Measurements from ENCODE around the gene ORC3.
"Not testable (repeated sequence)": the region's sequence is repeated elsewhere in the genome, so short reads cannot be mapped to it uniquely, and the experiment has no call there.

ORC3 gene

DNA sequence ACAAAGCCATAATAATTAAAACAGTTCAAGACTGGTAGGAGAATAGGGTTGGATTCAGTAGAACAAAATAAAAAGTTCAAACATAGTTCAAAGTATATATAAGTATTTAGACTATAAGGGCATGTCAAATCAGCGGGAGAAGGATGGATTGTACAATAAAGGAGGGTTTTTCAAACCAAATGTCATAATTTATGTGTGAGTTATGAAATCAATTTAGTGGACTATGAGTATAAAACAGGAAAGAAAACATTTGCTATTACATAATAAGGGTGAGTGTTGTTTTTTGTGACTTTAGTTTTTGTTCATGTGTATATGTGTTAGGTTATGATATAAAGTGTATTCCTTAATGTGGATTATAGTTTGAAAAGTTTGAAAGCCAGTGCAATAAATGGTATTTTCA is 10.6 kb downstream of the ORC3 start:
- no peak for DNase-seq (ENCODE audit: low read depth in 2 of 2)

- DNase-seq (ENCODE audit: low read depth in 2 of 2), result no peak
Observed at GRCh38 chr6:87606199-87606598, 16.3 kb downstream of the ORC3 start.

- DNase-seq (ENCODE audit: low read depth in 2 of 2), result no peak
Observed at GRCh38 chr6:87608802-87609201, 18.9 kb downstream of the ORC3 start.

DNA sequence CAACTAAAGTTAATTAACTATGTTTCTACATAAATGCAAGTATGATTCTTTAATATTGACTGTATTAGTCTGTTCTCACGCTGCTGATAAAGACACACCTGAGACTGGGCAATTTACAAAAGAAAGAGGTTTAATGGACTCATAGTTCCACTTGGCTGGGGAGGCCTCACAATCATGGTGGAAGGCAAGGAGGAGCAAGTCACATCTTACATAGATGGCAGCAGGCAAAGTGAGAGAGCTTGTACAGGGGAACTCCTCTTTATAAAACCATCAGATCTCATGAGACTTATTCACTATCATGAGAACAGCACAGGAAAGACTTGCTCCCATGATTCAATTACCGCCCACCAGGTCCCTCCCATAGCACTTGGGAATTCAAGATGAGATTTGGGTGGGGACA is 23.1 kb downstream of the ORC3 start:
- not testable (repeated sequence) for DNase-seq (ENCODE audit: low read depth in 2 of 2)

GRCh38 chr6:87617405-87617804 is 27.5 kb downstream of the ORC3 start:
- no peak for DNase-seq (ENCODE audit: low read depth in 2 of 2)

DNA sequence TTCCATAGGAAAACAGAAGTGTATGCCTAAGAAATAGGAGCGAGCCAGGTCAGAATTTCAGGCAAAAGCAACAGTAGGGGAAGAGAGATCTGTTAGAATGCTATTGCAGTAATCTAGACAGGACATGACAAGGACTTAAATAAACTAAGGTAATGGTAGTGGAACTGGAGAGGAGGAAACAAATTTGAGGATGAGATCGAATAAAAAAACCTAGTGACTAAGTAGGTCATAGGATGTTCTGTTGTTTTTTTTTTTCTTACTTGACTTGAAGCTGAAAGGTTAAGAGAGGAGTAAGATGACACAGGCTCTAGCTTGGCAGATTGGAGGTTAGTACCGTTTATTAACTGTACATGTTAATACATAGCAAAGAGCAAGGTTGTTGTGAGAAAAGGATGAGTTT is 28.6 kb downstream of the ORC3 start:
- DNase-seq (ENCODE audit: low read depth in 2 of 2), result no peak

- DNase-seq (ENCODE audit: low read depth in 2 of 2), result no peak
Observed at GRCh38 chr6:87623248-87623647, 33.3 kb downstream of the ORC3 start.

GRCh38 chr6:87628424-87628823 is 38.5 kb downstream of the ORC3 start:
- DNase-seq (ENCODE audit: low read depth in 2 of 2), result no peak

- DNase-seq (ENCODE audit: low read depth in 2 of 2), result no peak
Observed at GRCh38 chr6:87628881-87629280, 38.9 kb downstream of the ORC3 start.

DNA sequence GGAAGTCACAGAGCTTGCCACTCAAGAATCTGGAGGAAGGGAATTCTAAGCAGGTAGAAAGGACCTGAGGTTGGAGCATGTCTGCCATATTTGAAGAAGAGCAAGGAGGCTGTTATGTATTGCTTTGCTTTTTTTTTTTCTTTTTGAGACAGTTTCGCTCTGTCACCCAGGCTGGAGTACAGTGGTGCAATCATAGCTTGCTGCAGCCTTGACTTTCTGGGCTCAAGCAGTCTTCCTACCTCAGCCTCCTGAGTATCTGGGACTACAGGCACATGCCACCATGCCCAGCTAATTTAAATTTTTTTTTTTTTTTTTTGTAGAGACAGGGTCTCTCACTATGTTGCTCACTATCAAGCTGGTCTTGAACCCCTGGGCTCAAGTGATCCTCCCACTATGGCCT is 40.8 kb downstream of the ORC3 start:
- no peak for DNase-seq (ENCODE audit: low read depth in 2 of 2)

DNA sequence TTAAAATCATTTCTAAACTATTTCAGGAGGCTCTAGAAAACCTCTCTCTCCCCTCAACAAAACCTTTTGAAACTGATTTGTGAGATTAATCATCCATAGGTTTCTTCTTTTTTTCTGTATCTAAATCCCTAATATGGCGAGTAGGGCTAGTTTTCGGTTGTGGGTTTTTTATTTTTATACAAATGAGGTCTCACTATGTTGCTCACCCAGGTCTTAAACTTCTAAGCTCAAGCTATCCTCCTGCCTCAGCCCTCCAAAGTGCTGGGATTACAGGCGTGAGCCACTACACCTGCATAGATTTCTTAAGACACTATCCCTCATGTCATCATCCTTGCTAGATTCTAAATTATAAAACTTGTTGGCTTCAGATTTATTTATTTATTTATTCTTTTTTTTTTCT is 43.9 kb downstream of the ORC3 start:
- no peak for DNase-seq (ENCODE audit: low read depth in 2 of 2)

- no peak for DNase-seq (ENCODE audit: low read depth in 2 of 2)
Observed at GRCh38 chr6:87636315-87636714, 46.4 kb downstream of the ORC3 start.

DNA sequence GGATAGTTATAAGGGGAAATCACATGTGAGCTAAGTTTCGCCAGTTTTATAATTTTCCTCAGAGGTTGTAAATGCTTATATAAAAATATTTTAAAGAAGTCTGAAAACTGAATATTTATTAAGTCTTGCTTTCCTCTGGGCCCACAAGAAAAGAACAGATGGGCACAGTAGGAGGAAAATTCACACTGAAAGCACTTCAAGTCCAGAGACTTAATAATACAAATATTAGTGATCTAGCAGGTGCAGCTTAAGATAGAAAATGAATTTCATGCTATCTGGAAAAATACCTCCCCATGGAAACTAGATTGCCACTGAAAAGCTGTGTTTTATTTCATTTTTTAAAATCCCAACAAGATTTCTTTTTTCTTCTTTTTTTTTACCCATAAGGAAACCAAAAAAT is 47.2 kb downstream of the ORC3 start:
- DNase-seq (ENCODE audit: low read depth in 2 of 2), result no peak

- DNase-seq (ENCODE audit: low read depth in 2 of 2), result no peak
Observed at GRCh38 chr6:87639373-87639772, 49.4 kb downstream of the ORC3 start.

DNA sequence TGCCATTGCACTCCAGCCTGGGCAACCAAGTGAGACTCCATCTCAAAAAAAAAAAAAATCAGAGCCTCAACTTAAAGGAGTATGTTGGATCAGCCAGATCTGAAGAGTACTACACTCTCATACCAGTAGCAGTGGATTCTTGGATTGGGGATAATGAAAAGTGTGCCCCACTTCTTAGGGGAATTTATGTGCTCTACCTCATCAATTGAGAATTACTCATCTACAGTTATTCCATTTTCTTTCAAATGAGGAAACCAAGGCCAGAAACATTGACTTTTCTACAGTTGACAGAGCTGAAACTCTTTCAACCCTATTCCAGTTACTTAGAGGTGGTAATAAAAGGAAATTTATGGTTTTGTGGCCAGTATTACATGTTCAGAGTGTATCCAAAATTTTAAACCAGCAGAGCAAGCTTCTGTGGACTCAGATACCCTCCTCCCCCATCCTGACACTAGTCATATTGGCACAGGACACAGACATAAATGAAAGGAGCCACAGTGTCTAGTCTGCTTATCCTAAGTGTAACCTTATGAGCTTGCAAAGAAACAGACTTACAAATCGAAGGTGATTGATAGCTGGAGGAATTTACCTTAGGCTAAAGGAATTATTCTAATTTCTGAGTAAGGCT is 51.2 kb downstream of the ORC3 start:
- no peak for DNase-seq (ENCODE audit: low read depth in 2 of 2)

GRCh38 chr6:87645080-87645479 is 55.1 kb downstream of the ORC3 start:
- DNase-seq (ENCODE audit: low read depth in 2 of 2), result no peak

DNA sequence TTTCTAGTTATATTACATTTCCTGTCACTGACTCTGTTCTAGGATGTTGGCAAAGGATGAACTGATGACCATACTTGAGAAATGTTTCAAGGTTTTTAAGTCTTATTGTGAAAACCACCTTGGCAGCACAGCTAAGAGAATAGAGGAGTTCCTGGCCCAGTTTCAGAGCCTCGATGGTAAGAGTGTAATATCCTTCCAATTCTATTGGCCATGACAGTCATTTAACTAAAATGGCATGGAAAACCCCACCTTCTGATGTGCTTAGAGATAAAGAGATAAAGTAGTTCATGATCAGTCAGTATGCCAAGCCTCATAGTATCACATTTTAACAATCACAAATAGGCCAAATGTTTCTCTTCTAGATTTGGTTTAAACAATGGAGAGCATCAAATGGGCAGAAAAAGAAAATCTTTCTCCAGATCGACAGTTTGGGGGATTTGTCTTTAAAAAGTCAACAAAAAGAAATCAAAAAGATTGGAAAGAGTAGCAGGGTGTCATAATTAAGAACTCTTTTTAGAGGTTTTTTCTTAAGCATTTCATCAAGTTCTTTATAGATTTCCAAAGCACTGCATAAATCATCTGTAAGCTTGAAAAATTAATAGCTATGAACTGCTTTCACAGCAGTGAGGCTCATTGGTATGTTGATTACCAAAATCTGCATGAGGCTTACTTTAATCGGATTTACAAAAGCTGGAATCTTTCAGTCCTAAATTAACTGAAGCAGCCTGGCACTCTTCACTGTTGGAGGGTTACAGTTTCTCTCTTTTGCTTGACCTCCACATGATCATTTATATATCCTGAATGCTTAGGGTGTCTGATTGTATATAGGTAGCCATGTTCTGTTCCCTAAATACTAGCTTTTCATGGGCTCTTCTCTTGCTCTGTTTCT is 63.4 kb downstream of the ORC3 start:
- no peak for DNase-seq (ENCODE audit: low read depth in 2 of 2)

GRCh38 chr6:87654122-87654521 is 64.2 kb downstream of the ORC3 start:
- DNase-seq (ENCODE audit: low read depth in 2 of 2), result no peak

GRCh38 chr6:87654875-87655454 is 65.0 kb downstream of the ORC3 start:
- no peak for DNase-seq (ENCODE audit: low read depth in 2 of 2)

- no peak for DNase-seq (ENCODE audit: low read depth in 2 of 2)
Observed at GRCh38 chr6:87655824-87656223, 65.9 kb downstream of the ORC3 start.

GRCh38 chr6:87656857-87657256 is 66.9 kb downstream of the ORC3 start:
- no peak for DNase-seq (ENCODE audit: low read depth in 2 of 2)

GRCh38 chr6:87658516-87658915 is 68.6 kb downstream of the ORC3 start:
- no peak for DNase-seq (ENCODE audit: low read depth in 2 of 2)
